Fibroblast of skin of left biceps (primary cell): Measurements from ENCODE around the gene PTPN21.

Experiments
- DNase-seq, 2 experiments: peaks; one replicate each; pipeline ENCODE4 v3.0.0-alpha.2; 2013; ENCODE audit warnings: low read depth in 2 of 2

The PTPN21 gene

GRCh38 chr14:88554457-88555286 is at the start of gene PTPN21:
Gene PTPN21 (minus strand): TSS chr14:88555007. CDS start chr14:88550417, 4,590 bp downstream.
- DNase-seq, result peak in 1 of 2 experiments; percentile 36

DNA sequence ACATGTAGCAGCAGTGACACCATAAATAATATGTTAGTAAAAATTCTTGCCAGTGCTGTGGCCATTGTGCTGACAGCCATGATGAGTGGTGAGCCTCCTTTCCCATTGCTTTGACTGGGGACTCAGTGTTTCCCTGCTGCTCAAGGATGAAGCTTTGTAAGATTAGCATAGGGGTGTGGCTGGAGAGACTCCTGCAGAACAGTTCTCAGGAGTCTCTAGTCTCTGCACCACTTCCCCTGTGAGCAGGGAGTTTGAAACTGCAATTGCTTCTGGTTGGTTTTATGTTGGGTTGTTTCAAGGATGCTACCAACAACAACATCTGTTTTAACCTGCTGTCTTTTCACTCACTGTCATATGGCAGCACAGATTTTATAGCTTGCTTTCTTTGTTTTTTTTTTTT is 49.4 kb upstream of the PTPN21 start:
- DNase-seq, result no peak

DNA sequence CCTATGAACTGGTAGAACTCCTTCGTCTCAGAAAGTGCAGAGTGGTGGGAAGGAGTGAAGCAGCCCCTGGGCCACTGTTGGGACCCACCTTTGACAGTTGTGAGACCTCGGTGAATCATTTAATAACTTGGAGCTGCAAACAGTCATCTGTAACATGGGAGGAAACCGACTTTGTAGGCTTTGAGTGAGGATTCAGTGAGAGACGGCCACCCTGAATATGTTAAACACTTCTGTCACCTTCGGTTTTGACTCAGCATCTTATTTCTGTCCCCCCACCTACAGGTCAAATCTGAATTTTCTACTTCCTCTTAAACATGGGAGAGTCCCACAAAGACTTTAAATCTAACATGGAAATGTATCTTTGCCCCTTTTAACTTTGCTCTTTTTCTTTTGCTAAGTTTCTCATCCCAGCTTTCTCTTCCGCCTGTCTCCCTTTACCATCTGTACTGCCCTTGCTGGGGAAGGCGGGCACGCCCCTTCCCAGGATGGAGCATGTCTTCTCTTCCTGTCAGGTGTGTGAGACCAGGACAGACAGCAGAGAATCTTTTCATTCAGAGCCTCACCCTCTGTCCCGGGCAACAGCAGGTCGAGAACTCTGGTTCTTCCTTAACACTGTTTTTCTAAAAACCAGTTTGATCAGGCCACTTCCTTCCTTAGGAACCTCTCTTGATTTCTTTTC is 45.1 kb upstream of the PTPN21 start:
- DNase-seq, result no peak

DNA sequence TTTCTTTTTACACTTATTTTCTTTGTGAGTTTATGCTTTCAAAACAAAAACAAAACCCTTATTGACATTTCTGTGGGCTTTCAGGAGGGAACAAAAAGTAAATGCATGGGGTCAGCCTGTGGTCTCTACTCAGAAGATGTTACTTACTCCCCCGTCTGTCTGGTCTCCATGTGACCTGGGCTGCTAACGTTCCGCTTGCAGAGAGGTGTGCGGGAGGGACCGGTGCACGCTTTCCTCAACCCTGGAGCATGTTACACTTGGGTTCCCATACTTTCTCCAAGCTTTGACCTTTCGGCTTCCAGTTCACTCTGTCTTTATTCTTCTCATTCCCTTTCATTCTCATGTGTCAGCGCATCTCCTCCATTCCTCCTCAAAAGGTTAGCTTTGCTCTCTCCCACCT is 44.5 kb upstream of the PTPN21 start:
- DNase-seq, result no peak

DNA sequence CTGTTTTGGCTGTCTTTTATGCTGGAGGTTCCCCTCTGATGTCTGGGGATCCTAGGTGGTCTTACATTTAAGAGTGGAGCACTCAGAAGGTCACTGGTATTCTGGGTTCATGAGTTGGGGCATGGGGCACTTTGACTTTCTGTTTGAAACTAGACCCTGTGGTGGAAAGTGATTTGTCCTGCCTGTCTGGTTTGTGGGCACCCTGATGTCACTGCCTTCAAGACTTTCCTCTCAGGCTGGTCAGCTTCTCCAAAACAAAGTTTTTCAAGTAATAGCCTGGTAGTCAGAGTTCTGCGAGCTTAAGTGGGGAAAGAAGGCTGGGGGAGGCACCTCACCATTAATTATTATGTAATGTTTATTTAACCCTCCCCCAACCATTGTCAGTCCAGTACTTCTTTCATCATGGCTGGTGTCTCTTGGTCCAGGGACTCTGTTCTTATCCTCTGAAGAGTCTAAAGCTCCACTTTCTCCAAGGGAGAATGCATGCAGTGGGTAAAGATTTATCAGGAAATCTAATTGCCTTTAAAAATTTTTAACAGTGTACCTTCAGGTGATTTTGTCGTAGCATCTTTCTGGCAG is 43.4 kb upstream of the PTPN21 start:
- no peak for DNase-seq

DNA sequence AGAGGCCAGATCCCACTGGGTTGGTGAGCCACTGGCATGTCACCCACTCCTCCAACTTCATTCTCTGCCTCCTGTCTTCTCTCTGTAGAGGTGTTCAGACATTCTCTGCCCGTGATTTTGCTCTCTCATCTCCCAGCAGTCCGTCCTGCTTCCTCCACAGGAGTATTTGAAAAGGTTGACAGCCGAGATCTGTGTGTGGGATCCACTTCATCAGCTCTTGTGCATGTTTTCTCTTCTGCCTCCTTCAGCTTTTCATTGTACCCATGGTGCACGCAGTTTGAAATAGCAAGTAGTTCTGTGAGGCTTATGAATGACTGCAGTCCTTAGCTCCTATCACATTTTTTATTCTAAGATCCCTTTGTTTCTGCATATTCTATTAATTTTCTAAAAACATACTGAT is 42.8 kb upstream of the PTPN21 start:
- DNase-seq, result no peak

DNA sequence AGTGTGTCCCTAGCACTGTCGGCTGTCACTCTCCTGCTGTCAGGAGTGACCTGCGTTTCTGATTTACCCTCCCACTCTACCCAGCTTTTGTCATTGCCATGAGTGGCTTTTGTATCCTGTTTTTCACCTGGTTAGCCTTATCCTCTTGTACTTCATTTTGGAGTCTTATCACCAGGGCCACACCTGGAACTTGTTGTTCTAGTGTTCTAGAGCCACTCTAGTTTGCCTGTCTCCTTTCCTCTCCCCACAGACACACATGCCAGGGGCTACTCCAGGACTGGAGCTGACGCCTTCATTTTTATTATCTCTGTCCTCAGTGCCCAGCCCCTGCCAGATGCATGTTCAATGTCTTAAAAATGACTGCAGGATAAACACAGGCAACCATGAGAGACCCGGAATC is 42.2 kb upstream of the PTPN21 start:
- DNase-seq, result no peak

GRCh38 chr14:88592031-88592430 is 37.2 kb upstream of the PTPN21 start:
- DNase-seq, result no peak

GRCh38 chr14:88590173-88590572 is 35.4 kb upstream of the PTPN21 start:
- DNase-seq, result no peak

- DNase-seq, result no peak
Measured at GRCh38 chr14:88588081-88588480, 33.3 kb upstream of the PTPN21 start.

- DNase-seq, result no peak
Measured at GRCh38 chr14:88584451-88584850, 29.6 kb upstream of the PTPN21 start.

- no peak for DNase-seq
Measured at GRCh38 chr14:88576222-88576621, 21.4 kb upstream of the PTPN21 start.

DNA sequence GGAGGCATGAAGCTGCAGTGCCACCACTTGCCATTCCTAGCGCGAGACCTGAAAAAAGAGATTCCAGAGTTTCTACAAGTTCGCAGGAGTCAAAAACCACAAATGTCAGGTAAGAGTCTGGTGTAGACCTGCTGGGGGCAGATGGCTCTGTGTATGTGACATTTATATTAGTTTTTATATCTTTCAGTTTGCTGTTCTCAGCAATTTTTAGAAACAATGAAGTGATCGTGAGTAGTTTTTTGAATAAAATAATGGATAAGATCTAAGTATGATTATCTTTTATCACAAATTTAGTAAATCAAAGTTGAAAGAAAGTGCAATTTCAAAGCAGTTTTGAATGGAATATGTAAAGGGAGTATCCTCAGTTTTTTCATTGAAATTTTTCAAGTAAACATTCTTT is 17.3 kb upstream of the PTPN21 start:
- no peak for DNase-seq

GRCh38 chr14:88568196-88568595 is 13.4 kb upstream of the PTPN21 start:
- no peak for DNase-seq

GRCh38 chr14:88565427-88565826 is 10.6 kb upstream of the PTPN21 start:
- no peak for DNase-seq

GRCh38 chr14:88563845-88564244 is 9.0 kb upstream of the PTPN21 start:
- DNase-seq, result no peak

GRCh38 chr14:88562831-88563686 is 8.3 kb upstream of the PTPN21 start, which contains the start of gene ZC3H14:
Gene ZC3H14 (plus strand): TSS chr14:88563037. CDS start chr14:88563134, 97 bp downstream.
- DNase-seq, result peak; percentile 61 to 69

GRCh38 chr14:88562532-88562830 is 7.7 kb upstream of the PTPN21 start:
- DNase-seq, result no peak

GRCh38 chr14:88559852-88560251 is 5.0 kb upstream of the PTPN21 start:
- peak; percentile 34 to 37 for DNase-seq

- DNase-seq, result no peak
Measured at GRCh38 chr14:88556581-88556980, 1.8 kb upstream of the PTPN21 start.

DNA sequence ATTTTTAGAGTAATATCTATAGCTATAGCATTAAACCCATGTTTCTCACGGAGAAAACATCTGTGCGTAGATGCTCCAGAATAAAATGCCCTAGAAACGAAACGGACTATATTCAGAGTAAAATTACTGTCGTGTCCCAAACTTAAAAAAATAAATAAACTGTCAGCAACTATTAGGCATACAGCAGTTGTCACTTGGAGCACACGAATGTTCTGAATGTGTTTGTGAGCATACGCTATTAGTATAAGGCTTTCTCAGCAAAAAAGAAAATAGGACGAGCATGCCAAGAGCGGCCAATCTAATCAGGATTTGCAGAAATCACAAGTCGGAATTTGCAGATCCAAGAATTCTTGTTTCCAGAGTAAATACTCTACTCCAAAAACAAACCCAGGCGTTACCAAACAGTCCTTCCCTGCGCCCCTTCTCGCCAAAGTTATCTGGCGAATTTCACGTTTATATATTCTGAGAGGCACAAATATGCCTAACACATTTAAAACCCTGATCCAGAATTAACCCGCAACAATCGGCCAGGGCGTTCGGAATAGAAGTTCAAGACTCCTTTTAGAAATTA is 836 bp downstream of the PTPN21 start:
- DNase-seq, result no peak

- DNase-seq, result no peak
Measured at GRCh38 chr14:88552876-88553275, 1.9 kb downstream of the PTPN21 start.
